ENCODE measurements around the gene DRC3.
A peak's percentile ranks its signal among the peaks of the same experiment; 100 is the strongest.

Gene DRC3

GRCh38 chr17:18008496-18009268 is 36.0 kb downstream of the DRC3 start:
- no peak for TF ChIP-seq RARB (CRISPR knock-in tag; IDR thresholded peaks at IDR 0.05)
- TF ChIP-seq ZFP30 (CRISPR knock-in tag; IDR thresholded peaks at IDR 0.05) = no peak
- TF ChIP-seq ESRRG (CRISPR knock-in tag; IDR thresholded peaks at IDR 0.05) = no peak
- TF ChIP-seq GLIS3 (CRISPR knock-in tag; IDR thresholded peaks at IDR 0.05) = no peak
- no peak for TF ChIP-seq TSHZ2 (CRISPR knock-in tag; IDR thresholded peaks at IDR 0.05)
- ATAC-seq = peak; percentile 84

- ATAC-seq = no peak
- TF ChIP-seq TCF4 (CRISPR knock-in tag; IDR thresholded peaks at IDR 0.05; ENCODE audit: borderline replicate concordance) = no peak
- no peak for TF ChIP-seq ZNF8 (CRISPR knock-in tag; IDR thresholded peaks at IDR 0.05)
- no peak for TF ChIP-seq ZC3H10 (CRISPR knock-in tag; IDR thresholded peaks at IDR 0.05)
- TF ChIP-seq OSR1 (CRISPR knock-in tag; IDR thresholded peaks at IDR 0.05) = no peak
- no peak for TF ChIP-seq ZNF70 (CRISPR knock-in tag; IDR thresholded peaks at IDR 0.05)
- TF ChIP-seq ISL1 (CRISPR knock-in tag; IDR thresholded peaks at IDR 0.05) = no peak
- no peak for TF ChIP-seq BACH2 (CRISPR knock-in tag; IDR thresholded peaks at IDR 0.05; ENCODE audit: borderline replicate concordance)
- TF ChIP-seq PPARA (CRISPR knock-in tag; IDR thresholded peaks at IDR 0.05; ENCODE audit: borderline replicate concordance) = no peak
- no peak for TF ChIP-seq RARB (CRISPR knock-in tag; IDR thresholded peaks at IDR 0.05)
Measured at GRCh38 chr17:18009609-18010420, 37.2 kb downstream of the DRC3 start.

- no peak for TF ChIP-seq ESRRG (CRISPR knock-in tag; IDR thresholded peaks at IDR 0.05)
- TF ChIP-seq TCF4 (CRISPR knock-in tag; IDR thresholded peaks at IDR 0.05; ENCODE audit: borderline replicate concordance) = no peak
- no peak for TF ChIP-seq ZFP3 (CRISPR knock-in tag; IDR thresholded peaks at IDR 0.05)
- TF ChIP-seq CSDC2 (CRISPR knock-in tag; IDR thresholded peaks at IDR 0.05) = no peak
- no peak for TF ChIP-seq PPARA (CRISPR knock-in tag; IDR thresholded peaks at IDR 0.05; ENCODE audit: borderline replicate concordance)
- no peak for TF ChIP-seq TOX (CRISPR knock-in tag; IDR thresholded peaks at IDR 0.05; ENCODE audit: borderline replicate concordance)
- TF ChIP-seq SNAI2 (CRISPR knock-in tag; IDR thresholded peaks at IDR 0.05) = no peak
- no peak for TF ChIP-seq BACH2 (CRISPR knock-in tag; IDR thresholded peaks at IDR 0.05; ENCODE audit: borderline replicate concordance)
- TF ChIP-seq ZFP30 (CRISPR knock-in tag; IDR thresholded peaks at IDR 0.05) = no peak
- TF ChIP-seq OSR1 (CRISPR knock-in tag; IDR thresholded peaks at IDR 0.05) = no peak
- no peak for TF ChIP-seq PATZ1 (CRISPR knock-in tag; IDR thresholded peaks at IDR 0.05; ENCODE audit: borderline replicate concordance)
- no peak for TF ChIP-seq CSRNP3 (CRISPR knock-in tag; IDR thresholded peaks at IDR 0.05)
- TF ChIP-seq ZNF8 (CRISPR knock-in tag; IDR thresholded peaks at IDR 0.05) = no peak
- no peak for TF ChIP-seq ZNF565 (CRISPR knock-in tag; conservative IDR thresholded peaks at IDR 0.05; ENCODE audit: low read depth)
- no peak for TF ChIP-seq CREB5 (CRISPR knock-in tag; IDR thresholded peaks at IDR 0.05; ENCODE audit: low read depth)
- no peak for TF ChIP-seq ISL1 (CRISPR knock-in tag; IDR thresholded peaks at IDR 0.05)
Measured at GRCh38 chr17:18011286-18011685, 38.6 kb downstream of the DRC3 start.

More at GRCh38 chr17:18011286-18011685, 38.6 kb downstream of the DRC3 start:
- ATAC-seq = no peak

Data from SK-N-SH treated with all-trans-retinoic acid at 6 μM for 48 hours (cell line).